Measurements from ENCODE around the gene CARHSP1. TPM values are rescaled to one million over a fixed set of nuclear protein-coding genes. Genes with fewer than 3 reads are reported as not detected.
A peak's percentile ranks its signal among the peaks of the same experiment; 100 is the strongest.

The CARHSP1 gene
- polyA plus RNA-seq, 3 donors, result 32.0 to 60.3 (median 52.0) TPM

DNA sequence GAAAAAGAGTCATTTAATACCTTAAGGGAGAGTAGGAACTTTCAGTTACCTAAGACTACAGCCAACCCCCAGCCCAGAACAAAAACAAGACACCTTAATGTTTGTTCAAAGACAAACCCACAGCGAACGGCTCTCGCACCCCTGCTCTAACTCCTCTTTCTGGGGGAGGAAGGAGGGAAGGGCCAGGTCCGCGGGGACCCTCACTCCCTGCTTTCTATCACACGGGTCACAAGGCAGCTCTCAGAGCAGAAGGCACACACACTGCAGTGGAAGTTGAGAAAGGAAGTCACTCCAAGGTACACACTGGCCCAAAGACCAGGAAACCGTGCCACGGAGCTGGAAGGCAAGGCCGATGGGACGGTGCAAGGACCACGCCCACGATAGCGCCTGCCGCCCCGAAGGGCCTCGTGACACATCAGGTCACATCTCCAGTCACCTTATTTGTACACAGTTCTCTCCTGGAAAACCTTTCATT is 23.3 kb upstream of the CARHSP1 start:
- Mint-ChIP-seq H3K9me3 (no peaks in the 10 kb centered on the region), H3K4me3 (no peak overlapping the region), H3K27me3 (ENCODE audit: low read depth in 3 of 3) (peaks cover 2 to 5% (median 4%) of the 10 kb centered on the region in 3 donors), H3K4me1 (no peaks in the 10 kb centered on the region), H3K36me3 (peaks cover 73 to 81% of the 10 kb centered on the region in 2 donors), H3K27ac (peak overlapping the region in 2 of 7 donors; percentile 70 to 79)
- intact Hi-C loops (cut with micrococcal nuclease), result no loop called here
- no peak overlapping the region for H3K9ac ChIP-seq (ENCODE audit: insufficient read depth, low read length, poor library complexity, severe bottlenecking)
- TF ChIP-seq, protein P1, sequence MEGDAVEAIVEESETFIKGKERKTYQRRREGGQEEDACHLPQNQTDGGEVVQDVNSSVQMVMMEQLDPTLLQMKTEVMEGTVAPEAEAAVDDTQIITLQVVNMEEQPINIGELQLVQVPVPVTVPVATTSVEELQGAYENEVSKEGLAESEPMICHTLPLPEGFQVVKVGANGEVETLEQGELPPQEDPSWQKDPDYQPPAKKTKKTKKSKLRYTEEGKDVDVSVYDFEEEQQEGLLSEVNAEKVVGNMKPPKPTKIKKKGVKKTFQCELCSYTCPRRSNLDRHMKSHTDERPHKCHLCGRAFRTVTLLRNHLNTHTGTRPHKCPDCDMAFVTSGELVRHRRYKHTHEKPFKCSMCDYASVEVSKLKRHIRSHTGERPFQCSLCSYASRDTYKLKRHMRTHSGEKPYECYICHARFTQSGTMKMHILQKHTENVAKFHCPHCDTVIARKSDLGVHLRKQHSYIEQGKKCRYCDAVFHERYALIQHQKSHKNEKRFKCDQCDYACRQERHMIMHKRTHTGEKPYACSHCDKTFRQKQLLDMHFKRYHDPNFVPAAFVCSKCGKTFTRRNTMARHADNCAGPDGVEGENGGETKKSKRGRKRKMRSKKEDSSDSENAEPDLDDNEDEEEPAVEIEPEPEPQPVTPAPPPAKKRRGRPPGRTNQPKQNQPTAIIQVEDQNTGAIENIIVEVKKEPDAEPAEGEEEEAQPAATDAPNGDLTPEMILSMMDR (IDR thresholded peaks at IDR 0.05), result no peak
- WGBS (ENCODE audit: insufficient coverage), result 100% methylated on average over 5 of the region's 16 CpGs
- H3K4me1 ChIP-seq (ENCODE audit: control insufficient read depth in 1 of 2, insufficient read depth in 2 of 2, low read length in 2 of 2), result no peaks in the 10 kb centered on the region
- no peak overlapping the region for H3K4me2 ChIP-seq (replicated peaks; ENCODE audit: extremely low read depth, low read length, poor library complexity, severe bottlenecking)
- DNase-seq, result no peak
- no peaks in the 10 kb centered on the region for H3K9me3 ChIP-seq (replicated peaks in 1 of 2; ENCODE audit: control insufficient read depth in 1 of 2, insufficient read depth in 1 of 2, low read length in 2 of 2)
- no peaks in the 10 kb centered on the region for H3K27me3 ChIP-seq (ENCODE audit: control insufficient read depth in 2 of 2, insufficient read depth in 2 of 2, low read length in 2 of 2)
- H3K79me2 ChIP-seq (ENCODE audit: insufficient read depth, low read length), result no peaks in the 10 kb centered on the region
- H2AFZ ChIP-seq (ENCODE audit: insufficient read depth, low read depth, low read length, poor library complexity, severe bottlenecking), result no peak overlapping the region
- peaks cover 72 to 83% of the 10 kb centered on the region in 2 donors for H3K36me3 ChIP-seq (replicated peaks in 1 of 2; ENCODE audit: control insufficient read depth in 1 of 2, insufficient read depth in 2 of 2, low read length in 2 of 2)
- H3K4me3 ChIP-seq (replicated peaks in 1 of 3; ENCODE audit: low read depth in 2 of 3, low read length in 3 of 3), result no peak overlapping the region
- no peak overlapping the region for H3K27ac ChIP-seq (ENCODE audit: low read depth in 1 of 2, low read length in 2 of 2)
- H4K20me1 ChIP-seq (ENCODE audit: insufficient read depth, low read length), result peaks cover 89% of the 10 kb centered on the region

DNA sequence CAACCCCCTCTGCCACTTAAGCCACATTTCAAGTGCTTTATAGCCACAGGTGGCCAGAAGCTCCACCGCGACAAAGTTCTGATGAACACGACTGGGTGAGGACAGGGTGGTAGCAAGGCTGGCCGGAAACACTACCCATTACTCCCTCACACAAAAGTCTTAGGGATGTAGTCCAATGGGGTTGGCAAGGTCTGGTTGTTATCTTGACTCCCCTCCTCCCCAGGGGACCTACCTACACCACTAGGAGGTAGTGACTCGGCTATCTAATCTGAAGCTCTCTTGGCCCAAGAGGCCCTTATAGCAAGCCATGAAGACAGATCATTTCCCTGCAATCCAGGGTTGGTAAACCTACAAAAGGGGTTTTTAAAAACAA is 21.7 kb upstream of the CARHSP1 start:
- Histone ChIP-seq H3K27ac (ENCODE audit: low read depth in 1 of 2, low read length in 2 of 2) (no peak overlapping the region), H3K36me3 (replicated peaks in 1 of 2; ENCODE audit: control insufficient read depth in 1 of 2, insufficient read depth in 2 of 2, low read length in 2 of 2) (peaks cover 57 to 67% of the 10 kb centered on the region in 2 donors), H4K20me1 (ENCODE audit: insufficient read depth, low read length) (peaks cover 96% of the 10 kb centered on the region), H3K9me3 (replicated peaks in 1 of 2; ENCODE audit: control insufficient read depth in 1 of 2, insufficient read depth in 1 of 2, low read length in 2 of 2) (no peaks in the 10 kb centered on the region), H3K9ac (ENCODE audit: insufficient read depth, low read length, poor library complexity, severe bottlenecking) (no peak overlapping the region), H3K79me2 (ENCODE audit: insufficient read depth, low read length) (no peaks in the 10 kb centered on the region), H2AFZ (ENCODE audit: insufficient read depth, low read depth, low read length, poor library complexity, severe bottlenecking) (no peak overlapping the region), H3K4me1 (ENCODE audit: control insufficient read depth in 1 of 2, insufficient read depth in 2 of 2, low read length in 2 of 2) (no peaks in the 10 kb centered on the region), H3K4me3 (replicated peaks in 1 of 3; ENCODE audit: low read depth in 2 of 3, low read length in 3 of 3) (no peak overlapping the region), H3K27me3 (ENCODE audit: control insufficient read depth in 2 of 2, insufficient read depth in 2 of 2, low read length in 2 of 2) (peaks cover 0 to 13% of the 10 kb centered on the region in 2 donors), H3K4me2 (replicated peaks; ENCODE audit: extremely low read depth, low read length, poor library complexity, severe bottlenecking) (no peak overlapping the region)
- Mint-ChIP-seq H3K27me3 (ENCODE audit: low read depth in 3 of 3) (peaks cover 16 to 20% (median 20%) of the 10 kb centered on the region in 3 donors), H3K36me3 (peaks cover 63 to 66% of the 10 kb centered on the region in 2 donors), H3K9me3 (no peaks in the 10 kb centered on the region), H3K27ac (peak overlapping the region in 1 of 7 donors; percentile 57), H3K4me1 (peaks cover 7% of the 10 kb centered on the region), H3K4me3 (no peak overlapping the region)
- DNase-seq, result no peak
- TF ChIP-seq, protein P1 (IDR thresholded peaks at IDR 0.05), result no peak
- intact Hi-C loops (cut with micrococcal nuclease), result no loop called here
- WGBS (ENCODE audit: insufficient coverage), result no CpG with 5 or more reads among the region's 5 CpGs
